GM10248 (cell line): ENCODE measurements around the gene STXBP2.

ENCODE experiments used
- CTCF ChIA-PET: fragments of 300-600 bp; sonication (Branson Sonifier 250); formaldehyde crosslinking; extraction: SDS; loops from one replicate; lab custom pipeline; 2021; ENCODE audit warnings: antibody characterized with exemption; lab: Yijun Ruan, JAX
- POLR2A ChIA-PET: fragments of 350-650 bp; sonication (Branson Sonifier 250); formaldehyde crosslinking; extraction: SDS; loops from one replicate; lab custom pipeline; 2020; ENCODE audit warnings: antibody characterized with exemption; lab: Yijun Ruan, JAX
- DNase-seq: peaks from one replicate; pipeline ENCODE4 v3.0.0; 2012; ENCODE audit errors: extremely low spot score
- CTCF ChIP-seq: IDR thresholded peaks from 2 replicates; pipeline ENCODE4 v1.5.1; 2012; ENCODE audit warnings: mild to moderate bottlenecking, low read depth; ENCODE audit errors: extremely low read depth, missing control alignments, control extremely low read depth

The STXBP2 gene

GRCh38 chr19:7611541-7612279 lies 25.2 kb upstream of the STXBP2 start:
- ChIA-PET POLR2A (no interaction called here), CTCF (interaction anchor here (0.9 kb wide), 1 partner anchor 43 kb away, joined by 3 read pairs; no protein-coding TSS in a partner anchor)
- no peak for DNase-seq
- no peak for TF ChIP-seq CTCF

- CTCF ChIA-PET, result interaction anchor here (0.9 kb wide), 1 partner anchor 44 kb away, joined by 3 read pairs; no protein-coding TSS in a partner anchor
- POLR2A ChIA-PET, result no interaction called here
- no peak for TF ChIP-seq CTCF
- no peak for DNase-seq
These were observed 24.3 kb upstream of the STXBP2 start for GRCh38 chr19:7612282-7613274.

GRCh38 chr19:7614859-7615741 lies 21.8 kb upstream of the STXBP2 start:
- ChIA-PET CTCF (no interaction called here), POLR2A (no interaction called here)
- no peak for DNase-seq
- no peak for TF ChIP-seq CTCF

- ChIA-PET CTCF (no interaction called here), POLR2A (no interaction called here)
- TF ChIP-seq CTCF, result no peak
- DNase-seq, result no peak
These were observed 19.7 kb upstream of the STXBP2 start for GRCh38 chr19:7617172-7617571.

- no peak for TF ChIP-seq CTCF
- ChIA-PET POLR2A (no interaction called here), CTCF (no interaction called here)
- DNase-seq, result no peak
These were observed 19.2 kb upstream of the STXBP2 start for GRCh38 chr19:7617735-7618134.
